ENCODE data around the gene SLC26A1.

DNA sequence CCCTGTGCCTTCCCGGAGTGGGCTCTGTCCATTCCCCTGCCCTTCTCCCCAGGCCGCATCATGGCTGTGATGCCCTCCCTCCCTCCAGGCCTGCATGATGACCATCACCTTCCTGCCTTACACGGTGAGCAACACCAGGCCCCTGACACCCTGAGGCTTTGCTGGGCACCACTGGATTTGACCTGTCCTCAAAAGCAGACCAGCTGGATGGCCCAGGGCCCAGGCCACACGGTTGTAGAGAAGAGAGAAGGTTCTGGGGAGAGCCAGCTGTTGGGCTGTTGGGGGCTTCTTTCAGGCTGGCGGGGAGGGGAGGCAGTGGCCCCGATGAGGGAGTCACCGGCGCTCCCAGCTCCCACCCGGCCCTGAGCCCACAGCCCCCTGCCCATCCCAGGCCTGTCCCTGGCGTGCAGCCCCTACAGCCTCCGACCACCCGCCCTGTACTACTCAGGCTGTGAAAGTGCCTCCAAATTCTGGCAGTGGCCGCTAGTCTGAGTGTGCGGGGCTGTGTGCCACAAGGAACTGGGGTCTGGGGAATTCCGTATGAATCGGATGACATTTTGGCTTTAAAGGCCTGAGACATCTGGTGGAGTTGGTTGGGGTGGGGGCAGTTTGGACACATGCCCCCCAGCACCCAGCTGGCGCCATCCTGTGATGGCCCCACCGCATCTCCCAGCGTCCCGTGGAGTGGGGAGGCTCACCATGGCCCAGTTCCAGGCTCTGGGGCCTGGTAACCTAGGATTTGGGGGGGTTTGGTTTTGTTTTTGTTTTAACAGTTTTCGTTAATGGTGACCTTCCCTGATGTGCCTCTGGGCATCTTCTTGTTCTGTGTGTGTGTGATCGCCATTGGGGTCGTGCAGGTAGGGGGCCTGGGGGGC is 41.4 kb downstream of the SLC26A1 start:
- TF ChIP-seq TEAD1 (CRISPR knock-in tag; IDR thresholded peaks at IDR 0.05) (no peak), NR2C2 (CRISPR knock-in tag; IDR thresholded peaks at IDR 0.05) (no peak), ETV6 (CRISPR knock-in tag; IDR thresholded peaks at IDR 0.05) (no peak), SP1 (CRISPR knock-in tag; conservative IDR thresholded peaks at IDR 0.05) (no peak), ZNF232 (CRISPR knock-in tag; IDR thresholded peaks at IDR 0.05) (no peak)
- TF ChIP-seq, protein P1, sequence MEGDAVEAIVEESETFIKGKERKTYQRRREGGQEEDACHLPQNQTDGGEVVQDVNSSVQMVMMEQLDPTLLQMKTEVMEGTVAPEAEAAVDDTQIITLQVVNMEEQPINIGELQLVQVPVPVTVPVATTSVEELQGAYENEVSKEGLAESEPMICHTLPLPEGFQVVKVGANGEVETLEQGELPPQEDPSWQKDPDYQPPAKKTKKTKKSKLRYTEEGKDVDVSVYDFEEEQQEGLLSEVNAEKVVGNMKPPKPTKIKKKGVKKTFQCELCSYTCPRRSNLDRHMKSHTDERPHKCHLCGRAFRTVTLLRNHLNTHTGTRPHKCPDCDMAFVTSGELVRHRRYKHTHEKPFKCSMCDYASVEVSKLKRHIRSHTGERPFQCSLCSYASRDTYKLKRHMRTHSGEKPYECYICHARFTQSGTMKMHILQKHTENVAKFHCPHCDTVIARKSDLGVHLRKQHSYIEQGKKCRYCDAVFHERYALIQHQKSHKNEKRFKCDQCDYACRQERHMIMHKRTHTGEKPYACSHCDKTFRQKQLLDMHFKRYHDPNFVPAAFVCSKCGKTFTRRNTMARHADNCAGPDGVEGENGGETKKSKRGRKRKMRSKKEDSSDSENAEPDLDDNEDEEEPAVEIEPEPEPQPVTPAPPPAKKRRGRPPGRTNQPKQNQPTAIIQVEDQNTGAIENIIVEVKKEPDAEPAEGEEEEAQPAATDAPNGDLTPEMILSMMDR (IDR thresholded peaks at IDR 0.05): no peak
- TF ChIP-seq, protein P2, sequence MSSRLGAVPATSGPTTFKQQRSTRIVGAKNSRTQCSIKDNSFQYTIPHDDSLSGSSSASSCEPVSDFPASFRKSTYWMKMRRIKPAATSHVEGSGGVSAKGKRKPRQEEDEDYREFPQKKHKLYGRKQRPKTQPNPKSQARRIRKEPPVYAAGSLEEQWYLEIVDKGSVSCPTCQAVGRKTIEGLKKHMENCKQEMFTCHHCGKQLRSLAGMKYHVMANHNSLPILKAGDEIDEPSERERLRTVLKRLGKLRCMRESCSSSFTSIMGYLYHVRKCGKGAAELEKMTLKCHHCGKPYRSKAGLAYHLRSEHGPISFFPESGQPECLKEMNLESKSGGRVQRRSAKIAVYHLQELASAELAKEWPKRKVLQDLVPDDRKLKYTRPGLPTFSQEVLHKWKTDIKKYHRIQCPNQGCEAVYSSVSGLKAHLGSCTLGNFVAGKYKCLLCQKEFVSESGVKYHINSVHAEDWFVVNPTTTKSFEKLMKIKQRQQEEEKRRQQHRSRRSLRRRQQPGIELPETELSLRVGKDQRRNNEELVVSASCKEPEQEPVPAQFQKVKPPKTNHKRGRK (CRISPR knock-in tag; IDR thresholded peaks at IDR 0.05; ENCODE audit: borderline replicate concordance): no peak
- TF ChIP-seq, protein P3, sequence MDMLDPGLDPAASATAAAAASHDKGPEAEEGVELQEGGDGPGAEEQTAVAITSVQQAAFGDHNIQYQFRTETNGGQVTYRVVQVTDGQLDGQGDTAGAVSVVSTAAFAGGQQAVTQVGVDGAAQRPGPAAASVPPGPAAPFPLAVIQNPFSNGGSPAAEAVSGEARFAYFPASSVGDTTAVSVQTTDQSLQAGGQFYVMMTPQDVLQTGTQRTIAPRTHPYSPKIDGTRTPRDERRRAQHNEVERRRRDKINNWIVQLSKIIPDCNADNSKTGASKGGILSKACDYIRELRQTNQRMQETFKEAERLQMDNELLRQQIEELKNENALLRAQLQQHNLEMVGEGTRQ (CRISPR knock-in tag; IDR thresholded peaks at IDR 0.05): no peak
